K562 (cell line): Measurements from ENCODE around the gene WDR31. TPM values are rescaled to one million over a fixed set of nuclear protein-coding genes. Genes with fewer than 3 reads are reported as not detected.

Experiments used
- CTCF ChIP-seq, 3 experiments: IDR thresholded peaks in 2 of 3; conservative IDR thresholded peaks in 1 of 3; 2 replicates each; pipeline ENCODE4 v1.5.1; 2011 to 2012; ENCODE audit warnings: low read length in 3 of 3, mild to moderate bottlenecking in 3 of 3, control low read depth in 2 of 3, improper control_type of control experiment in 1 of 3, inconsistent platforms in 1 of 3, low read depth in 1 of 3, mixed read lengths in 1 of 3, moderate library complexity in 1 of 3; ENCODE audit not compliant: insufficient read depth in 2 of 3
- EHMT2 ChIP-seq: fragments of 450-650 bp; IDR thresholded peaks from 2 replicates; pipeline ENCODE4 v1.6.1; 2018; ENCODE audit warnings: antibody characterized with exemption
- ETV1 ChIP-seq: fragments of 450-650 bp; conservative IDR thresholded peaks from 2 replicates; pipeline ENCODE4 v1.6.1; 2016; ENCODE audit warnings: missing genetic modification characterization, control low read depth, low read depth, missing compliant biosample characterization
- HCFC1 ChIP-seq: IDR thresholded peaks from 2 replicates; pipeline ENCODE4 v1.6.1; 2012; ENCODE audit warnings: low read depth, low read length, improper control_type of control experiment
- JUN ChIP-seq, 2 experiments: sonication (generic) in 1 of 2; formaldehyde crosslinking in 1 of 2; IDR thresholded peaks; 2 replicates each; pipeline versions ENCODE4 v1.6.1 to v1.8.0; 2012 to 2022; ENCODE audit warnings: borderline replicate concordance in 2 of 2, mild to moderate bottlenecking in 2 of 2, improper control_type of control experiment in 1 of 2, low read depth in 1 of 2, low read length in 1 of 2, missing genetic modification reagents in 1 of 2
- LEF1 ChIP-seq: fragments of 450-650 bp; IDR thresholded peaks from 2 replicates; pipeline ENCODE4 v1.6.1; 2016; ENCODE audit warnings: mild to moderate bottlenecking
- MTA2 ChIP-seq: fragments of 450-650 bp; IDR thresholded peaks from 2 replicates; pipeline ENCODE4 v1.6.1; 2016; ENCODE audit warnings: low read depth
- PRPF4 ChIP-seq: fragments of 200-400 bp; formaldehyde crosslinking; IDR thresholded peaks from one replicate; pipeline ENCODE4 v1.6.1; 2017; ENCODE audit warnings: low read length, low read depth, mild to moderate bottlenecking; ENCODE audit not compliant: insufficient read depth, poor library complexity, severe bottlenecking
- SMAD2 ChIP-seq: fragments of 150-350 bp; IDR thresholded peaks from 2 replicates; pipeline ENCODE4 v1.6.1; 2014; ENCODE audit warnings: low read depth, mild to moderate bottlenecking, low read length
- SMARCC2 ChIP-seq: fragments of 450-650 bp; IDR thresholded peaks from 2 replicates; pipeline ENCODE4 v1.6.1; 2017; ENCODE audit warnings: antibody characterized with exemption, moderate library complexity, mild to moderate bottlenecking, low read depth
- TBL1XR1 ChIP-seq, 2 experiments: IDR thresholded peaks; 2 replicates each; pipeline ENCODE4 v1.6.1; 2012; ENCODE audit warnings: improper control_type of control experiment in 2 of 2, low read length in 2 of 2, mild to moderate bottlenecking in 1 of 2
- ZFP30 ChIP-seq: fragments of 250-450 bp; sonication (Bioruptor Pico); IDR thresholded peaks from 2 replicates; pipeline ENCODE4 v1.8.0; 2022; ENCODE audit warnings: moderate library complexity, mild to moderate bottlenecking, inconsistent platforms, borderline replicate concordance
- ZFPM2 ChIP-seq: fragments of 250-450 bp; sonication (Bioruptor Pico); IDR thresholded peaks from 2 replicates; pipeline ENCODE4 v1.5.1; 2022; ENCODE audit warnings: mild to moderate bottlenecking
- ZNF134 ChIP-seq: fragments of 250-450 bp; sonication (Bioruptor Pico); conservative IDR thresholded peaks from 2 replicates; pipeline ENCODE4 v1.4.0; 2020
- ZNF224 ChIP-seq: sonication (generic); formaldehyde crosslinking; IDR thresholded peaks from 2 replicates; pipeline ENCODE4 v1.8.0; 2022; ENCODE audit warnings: mild to moderate bottlenecking, missing genetic modification reagents
- ZNF408 ChIP-seq: fragments of 250-450 bp; sonication (Bioruptor Pico); IDR thresholded peaks from 2 replicates; pipeline ENCODE4 v1.4.0; 2020; ENCODE audit warnings: low read depth, mild to moderate bottlenecking, moderate library complexity
- polyA plus RNA-seq, 8 experiments: library from polyadenylated mRNA; depleted of rRNA in 4 of 8; stranded (reverse) in 5 of 8; unstranded in 3 of 8; fragments of >200 nt; fragmentation: Nextera tagmentation in 2 of 8; fragmentation: Illumina TruSeq in 1 of 8; extraction: Ambion mirVana in 2 of 8; extraction: Trizol in 1 of 8; gene quantifications; 2 replicates each; pipeline versions ENCODE4 v1.2.1 to v1.2.3, GENCODE V29; 2011 to 2014; ENCODE audit warnings: inconsistent platforms in 1 of 8, missing spikeins in 1 of 8
- total RNA-seq, 7 experiments: library from RNA; depleted of rRNA in 6 of 7; stranded (reverse); fragments of >200 nt in 6 of 7; fragmentation: Illumina TruSeq in 2 of 7; extraction: Trizol in 2 of 7; gene quantifications; 2 replicates each; pipeline versions ENCODE4 v1.2.1 to v1.2.3, GENCODE V29; 2011 to 2021; ENCODE audit warnings: low replicate concordance in 1 of 7
- TF ChIP-seq, protein P1 (sequence below): fragments of 250-450 bp; sonication (Bioruptor Pico); IDR thresholded peaks from 2 replicates; pipeline ENCODE4 v1.4.0; 2020; ENCODE audit warnings: mild to moderate bottlenecking
- TF ChIP-seq, protein P2 (sequence below): fragments of 250-450 bp; sonication (Bioruptor Pico); IDR thresholded peaks from 2 replicates; pipeline ENCODE4 v1.9.0; 2021; ENCODE audit warnings: mild to moderate bottlenecking, inconsistent platforms
- TF ChIP-seq, protein P3 (sequence below): fragments of 250-450 bp; sonication (Bioruptor Pico); IDR thresholded peaks from 2 replicates; pipeline ENCODE4 v1.5.0; 2020; ENCODE audit warnings: mild to moderate bottlenecking

WDR31 gene
- total and polyA plus RNA-seq, 9 of the 15 experiments (the other 6 are each of a cell fraction or from before 2014, with no cell fraction given) = 0.35 to 1.8 (median 0.95) TPM

DNA sequence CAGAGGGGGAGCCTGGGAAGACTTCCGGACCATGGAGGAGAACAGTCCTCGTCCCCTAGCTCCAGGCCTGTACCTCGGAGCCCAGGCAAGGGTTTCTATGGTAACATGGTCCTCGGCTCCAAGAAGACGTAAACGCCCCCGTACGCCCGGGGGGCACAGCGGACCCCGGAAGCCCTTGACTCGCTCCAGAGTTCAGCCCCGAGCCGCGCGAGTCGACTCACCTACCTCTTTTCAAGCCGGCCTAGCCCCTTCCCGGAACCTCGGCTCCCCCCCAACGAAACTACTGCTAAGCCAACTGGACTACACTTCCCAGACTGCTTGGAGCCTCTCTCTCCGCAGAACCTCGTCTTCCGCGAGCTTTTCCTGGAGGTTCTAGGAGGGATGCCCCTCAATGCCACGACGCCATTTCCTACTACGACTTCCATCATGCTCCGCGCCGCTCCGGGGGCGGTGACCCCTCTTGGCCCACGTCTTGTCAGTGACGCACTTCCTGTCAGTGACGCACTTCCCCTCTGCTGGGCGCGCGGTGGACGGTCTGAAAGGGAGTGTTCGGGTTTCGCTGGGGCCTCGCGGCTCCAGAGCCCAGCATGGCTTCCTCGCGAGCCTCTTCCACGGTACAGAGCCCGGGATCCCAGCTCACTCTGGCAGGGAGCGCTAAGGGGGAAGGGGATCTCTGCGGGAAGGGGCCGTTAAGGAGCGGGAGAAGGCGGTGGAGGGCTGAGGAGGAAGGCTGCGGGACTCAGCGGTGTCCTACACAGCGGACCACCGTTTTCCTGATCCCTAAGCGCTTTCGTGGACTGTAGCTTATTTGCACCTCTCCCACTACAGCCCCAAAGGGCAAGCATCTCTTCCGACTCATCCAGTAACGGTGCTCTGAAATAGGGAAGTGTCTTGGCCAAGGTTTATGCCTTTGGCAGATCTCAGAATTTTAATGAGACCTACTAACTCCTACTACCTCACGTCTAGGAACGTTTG is 64.6 kb downstream of the WDR31 start, which contains the start of the genes CDC26 and PRPF4 (continued):
- TF ChIP-seq, protein P1, sequence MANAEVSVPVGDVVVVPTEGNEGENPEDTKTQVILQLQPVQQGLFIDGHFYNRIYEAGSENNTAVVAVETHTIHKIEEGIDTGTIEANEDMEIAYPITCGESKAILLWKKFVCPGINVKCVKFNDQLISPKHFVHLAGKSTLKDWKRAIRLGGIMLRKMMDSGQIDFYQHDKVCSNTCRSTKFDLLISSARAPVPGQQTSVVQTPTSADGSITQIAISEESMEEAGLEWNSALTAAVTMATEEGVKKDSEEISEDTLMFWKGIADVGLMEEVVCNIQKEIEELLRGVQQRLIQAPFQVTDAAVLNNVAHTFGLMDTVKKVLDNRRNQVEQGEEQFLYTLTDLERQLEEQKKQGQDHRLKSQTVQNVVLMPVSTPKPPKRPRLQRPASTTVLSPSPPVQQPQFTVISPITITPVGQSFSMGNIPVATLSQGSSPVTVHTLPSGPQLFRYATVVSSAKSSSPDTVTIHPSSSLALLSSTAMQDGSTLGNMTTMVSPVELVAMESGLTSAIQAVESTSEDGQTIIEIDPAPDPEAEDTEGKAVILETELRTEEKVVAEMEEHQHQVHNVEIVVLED (CRISPR knock-in tag) = no peak; the same call in 1 of the 2 replicates
- TF ChIP-seq EHMT2 (no peak), ZNF134 (no peak), LEF1 (no peak), CTCF (IDR thresholded peaks at IDR 0.05 in 2 of 3, conservative IDR thresholded peaks at IDR 0.05 in 1 of 3; ENCODE audit: insufficient read depth in 2 of 3, low read depth in 1 of 3, low read length in 3 of 3) (0 out of 6 replicates have a peak, but pooled peaks of 1 of the 3 experiments have one; percentile 0), PRPF4 (no peak), ZFPM2 (CRISPR knock-in tag) (no peak), MTA2 (peak; percentile 16; the same call in 1 of the 2 replicates), ZNF224 (CRISPR knock-in tag) (no peak), SMARCC2 (peak; percentile 53; the same call in 1 of the 2 replicates), ZFP30 (CRISPR knock-in tag) (no peak), ETV1 (tag) (0 out of 2 replicates have a peak, but pooled peaks have one; percentile 5), JUN (IDR thresholded peaks at IDR 0.05; ENCODE audit: borderline replicate concordance, low read depth, low read length) (peak; percentile 54; the same call in 1 of the 2 replicates), JUN (CRISPR knock-in tag; IDR thresholded peaks at IDR 0.05; ENCODE audit: borderline replicate concordance) (no peak), ZNF408 (CRISPR knock-in tag) (no peak), TBL1XR1 (IDR thresholded peaks at IDR 0.05; ENCODE audit: low read length in 2 of 2) (peak in 1 of 2 experiments; percentile 82; a peak in 2 of 4 replicates), SMAD2 (no peak), HCFC1 (peak; percentile 94)
- TF ChIP-seq, protein P2, sequence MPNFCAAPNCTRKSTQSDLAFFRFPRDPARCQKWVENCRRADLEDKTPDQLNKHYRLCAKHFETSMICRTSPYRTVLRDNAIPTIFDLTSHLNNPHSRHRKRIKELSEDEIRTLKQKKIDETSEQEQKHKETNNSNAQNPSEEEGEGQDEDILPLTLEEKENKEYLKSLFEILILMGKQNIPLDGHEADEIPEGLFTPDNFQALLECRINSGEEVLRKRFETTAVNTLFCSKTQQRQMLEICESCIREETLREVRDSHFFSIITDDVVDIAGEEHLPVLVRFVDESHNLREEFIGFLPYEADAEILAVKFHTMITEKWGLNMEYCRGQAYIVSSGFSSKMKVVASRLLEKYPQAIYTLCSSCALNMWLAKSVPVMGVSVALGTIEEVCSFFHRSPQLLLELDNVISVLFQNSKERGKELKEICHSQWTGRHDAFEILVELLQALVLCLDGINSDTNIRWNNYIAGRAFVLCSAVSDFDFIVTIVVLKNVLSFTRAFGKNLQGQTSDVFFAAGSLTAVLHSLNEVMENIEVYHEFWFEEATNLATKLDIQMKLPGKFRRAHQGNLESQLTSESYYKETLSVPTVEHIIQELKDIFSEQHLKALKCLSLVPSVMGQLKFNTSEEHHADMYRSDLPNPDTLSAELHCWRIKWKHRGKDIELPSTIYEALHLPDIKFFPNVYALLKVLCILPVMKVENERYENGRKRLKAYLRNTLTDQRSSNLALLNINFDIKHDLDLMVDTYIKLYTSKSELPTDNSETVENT (CRISPR knock-in tag) = peak; percentile 85
- TF ChIP-seq, protein P3, sequence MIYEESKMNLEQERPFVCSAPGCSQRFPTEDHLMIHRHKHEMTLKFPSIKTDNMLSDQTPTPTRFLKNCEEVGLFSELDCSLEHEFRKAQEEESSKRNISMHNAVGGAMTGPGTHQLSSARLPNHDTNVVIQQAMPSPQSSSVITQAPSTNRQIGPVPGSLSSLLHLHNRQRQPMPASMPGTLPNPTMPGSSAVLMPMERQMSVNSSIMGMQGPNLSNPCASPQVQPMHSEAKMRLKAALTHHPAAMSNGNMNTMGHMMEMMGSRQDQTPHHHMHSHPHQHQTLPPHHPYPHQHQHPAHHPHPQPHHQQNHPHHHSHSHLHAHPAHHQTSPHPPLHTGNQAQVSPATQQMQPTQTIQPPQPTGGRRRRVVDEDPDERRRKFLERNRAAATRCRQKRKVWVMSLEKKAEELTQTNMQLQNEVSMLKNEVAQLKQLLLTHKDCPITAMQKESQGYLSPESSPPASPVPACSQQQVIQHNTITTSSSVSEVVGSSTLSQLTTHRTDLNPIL = no peak
